Measurements from ENCODE around the gene BTBD6.

Gene BTBD6

GRCh38 chr14:105241641-105242040, 6.7 kb upstream of the BTBD6 start:
- H3K36me3 ChIP-seq (ENCODE audit: control insufficient read depth, insufficient read depth, low read length): peaks cover 6% of the 10 kb centered on the region
- TF ChIP-seq CTCF (IDR thresholded peaks at IDR 0.05; ENCODE audit: insufficient read depth, low read length, poor library complexity, severe bottlenecking): no peak
- H3K4me3 ChIP-seq (replicated peaks; ENCODE audit: low read depth, low read length): no peak overlapping the region
- no peak for DNase-seq (ENCODE audit: extremely low read depth, insufficient read length)
- H3K27me3 ChIP-seq (replicated peaks; ENCODE audit: control insufficient read depth, insufficient read depth, low read length): no peaks in the 10 kb centered on the region

GRCh38 chr14:105244334-105244733, 4.0 kb upstream of the BTBD6 start:
- Histone ChIP-seq H3K27me3 (replicated peaks; ENCODE audit: control insufficient read depth, insufficient read depth, low read length) (no peaks in the 10 kb centered on the region), H3K4me3 (replicated peaks; ENCODE audit: low read depth, low read length) (no peak overlapping the region), H3K36me3 (ENCODE audit: control insufficient read depth, insufficient read depth, low read length) (peaks cover 6% of the 10 kb centered on the region)
- DNase-seq (ENCODE audit: extremely low read depth, insufficient read length): no peak
- no peak for TF ChIP-seq CTCF (IDR thresholded peaks at IDR 0.05; ENCODE audit: insufficient read depth, low read length, poor library complexity, severe bottlenecking)

- no peak for TF ChIP-seq CTCF (IDR thresholded peaks at IDR 0.05; ENCODE audit: insufficient read depth, low read length, poor library complexity, severe bottlenecking)
- Histone ChIP-seq H3K27me3 (replicated peaks; ENCODE audit: control insufficient read depth, insufficient read depth, low read length) (no peaks in the 10 kb centered on the region), H3K4me3 (replicated peaks; ENCODE audit: low read depth, low read length) (no peak overlapping the region), H3K36me3 (ENCODE audit: control insufficient read depth, insufficient read depth, low read length) (peaks cover 14% of the 10 kb centered on the region)
- DNase-seq (ENCODE audit: extremely low read depth, insufficient read length): no peak
Measured at GRCh38 chr14:105247026-105247425, 1.3 kb upstream of the BTBD6 start.

- Histone ChIP-seq H3K4me3 (replicated peaks; ENCODE audit: low read depth, low read length) (peak overlapping the region; percentile 62), H3K27me3 (replicated peaks; ENCODE audit: control insufficient read depth, insufficient read depth, low read length) (no peaks in the 10 kb centered on the region), H3K36me3 (ENCODE audit: control insufficient read depth, insufficient read depth, low read length) (peaks cover 14% of the 10 kb centered on the region)
- DNase-seq (ENCODE audit: extremely low read depth, insufficient read length): no peak
- TF ChIP-seq CTCF (IDR thresholded peaks at IDR 0.05; ENCODE audit: insufficient read depth, low read length, poor library complexity, severe bottlenecking): no peak
Measured at GRCh38 chr14:105247715-105248367, 492 bp upstream of the BTBD6 start.

- no peak for TF ChIP-seq CTCF (IDR thresholded peaks at IDR 0.05; ENCODE audit: insufficient read depth, low read length, poor library complexity, severe bottlenecking)
- Histone ChIP-seq H3K4me3 (replicated peaks; ENCODE audit: low read depth, low read length) (peak overlapping the region; percentile 63), H3K36me3 (ENCODE audit: control insufficient read depth, insufficient read depth, low read length) (peaks cover 14% of the 10 kb centered on the region), H3K27me3 (replicated peaks; ENCODE audit: control insufficient read depth, insufficient read depth, low read length) (no peaks in the 10 kb centered on the region)
- no peak for DNase-seq (ENCODE audit: extremely low read depth, insufficient read length)
Measured at GRCh38 chr14:105249182-105250007, 1.1 kb downstream of the BTBD6 start.

Data from GM06990 (cell line).